GM19395 (cell line): ENCODE results near the gene MAP4K1.

Experiments used
- ATAC-seq: cut with Tn5 transposase; IDR thresholded peaks from one replicate; pipeline ENCODE4 v1.9.1; 2021; ENCODE audit warnings: mild to moderate bottlenecking, moderate library complexity; ENCODE audit not compliant: unreplicated experiment

Gene MAP4K1

DNA sequence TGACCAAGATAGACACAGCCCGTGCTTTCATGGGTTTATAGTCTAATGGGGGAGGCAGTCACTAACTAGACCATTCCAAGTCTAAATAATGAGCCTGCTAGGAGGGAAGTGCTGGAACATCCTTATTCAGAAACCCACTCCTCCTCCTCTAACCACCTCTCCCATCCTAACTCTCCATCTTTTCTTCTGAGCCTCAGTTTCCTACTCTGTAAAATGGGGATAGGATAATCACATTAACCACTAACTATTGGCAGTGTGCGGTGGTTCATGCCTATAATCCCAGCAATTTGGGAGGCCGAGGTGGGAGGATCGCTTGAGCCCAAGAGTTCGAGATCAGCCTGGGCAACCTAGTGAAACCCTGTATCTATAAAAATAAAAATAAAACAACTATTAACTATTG is 68.7 kb downstream of the MAP4K1 start:
- no peak for ATAC-seq

DNA sequence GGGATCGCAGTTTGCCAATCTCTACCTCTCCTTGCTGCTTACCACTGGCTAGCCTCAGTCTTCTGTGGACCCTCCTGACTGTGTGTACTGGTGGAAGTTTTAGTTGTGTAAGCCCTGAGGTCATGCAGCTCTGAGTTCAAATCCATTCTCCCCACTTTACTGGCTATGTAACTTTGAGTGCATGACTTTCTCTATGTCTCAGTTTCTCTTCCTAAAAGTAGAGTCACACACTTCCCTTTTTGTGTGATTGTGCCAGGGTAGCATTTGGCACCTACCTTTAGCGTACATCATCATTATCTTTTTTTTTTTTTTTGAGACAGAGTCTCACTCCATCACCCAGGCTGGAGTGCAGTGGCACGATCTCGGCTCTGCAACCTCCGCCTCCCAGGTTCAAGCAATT is 70.3 kb downstream of the MAP4K1 start:
- ATAC-seq: no peak

DNA sequence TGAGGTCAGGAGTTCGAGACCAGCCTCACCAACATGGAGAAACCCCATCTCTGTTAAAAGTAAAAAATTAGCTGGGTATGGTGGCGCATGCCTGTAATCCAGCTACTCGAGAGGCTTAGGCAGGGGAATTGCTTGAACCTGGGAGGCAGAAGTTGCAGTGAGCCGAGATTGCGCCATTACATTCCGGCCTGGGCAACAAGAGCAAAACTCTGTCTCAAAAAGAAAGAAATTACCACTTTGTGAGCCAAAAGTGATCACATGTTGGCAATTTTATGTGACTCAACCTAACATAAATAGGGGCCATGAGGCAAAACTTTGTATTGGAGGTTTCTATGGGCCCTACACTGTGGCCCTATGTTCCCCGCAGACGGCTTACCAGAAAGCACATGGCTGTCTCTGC is 72.2 kb downstream of the MAP4K1 start:
- no peak for ATAC-seq

DNA sequence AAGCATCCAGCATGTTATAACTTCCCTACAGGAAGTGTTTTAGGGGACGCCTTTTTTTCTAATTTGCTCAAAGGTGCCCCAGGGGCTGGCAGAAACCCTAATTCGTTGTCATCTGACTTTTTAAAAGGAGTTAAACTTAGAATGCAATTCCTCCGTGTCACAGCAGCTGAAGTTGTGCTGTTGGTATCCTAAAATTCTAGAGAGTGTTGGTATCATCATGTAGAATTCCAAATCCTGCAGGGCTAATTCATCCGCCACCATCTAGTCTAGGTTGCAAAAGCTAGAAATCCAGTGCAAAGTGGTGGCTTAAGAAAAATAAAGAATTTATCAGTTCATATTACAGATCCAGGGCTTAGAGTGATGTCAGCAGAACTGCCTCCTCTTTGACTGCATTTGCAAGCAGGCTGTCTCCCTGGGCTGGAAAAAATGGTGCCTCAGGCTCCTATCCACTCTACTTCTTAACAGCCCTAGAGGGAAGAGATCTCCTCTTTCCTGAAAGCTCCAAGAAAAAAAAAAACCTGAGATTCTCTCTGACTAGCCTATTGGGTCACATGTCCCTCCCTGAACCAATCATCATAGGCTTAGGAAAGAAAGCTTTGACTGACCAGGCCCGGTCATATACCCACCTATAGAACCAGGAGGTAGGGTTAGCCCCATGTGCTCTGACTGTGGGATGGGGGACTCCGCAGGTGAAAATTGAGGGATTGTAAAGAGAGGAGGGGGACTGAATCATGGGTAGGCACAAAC is 73.0 kb downstream of the MAP4K1 start:
- ATAC-seq: no peak

DNA sequence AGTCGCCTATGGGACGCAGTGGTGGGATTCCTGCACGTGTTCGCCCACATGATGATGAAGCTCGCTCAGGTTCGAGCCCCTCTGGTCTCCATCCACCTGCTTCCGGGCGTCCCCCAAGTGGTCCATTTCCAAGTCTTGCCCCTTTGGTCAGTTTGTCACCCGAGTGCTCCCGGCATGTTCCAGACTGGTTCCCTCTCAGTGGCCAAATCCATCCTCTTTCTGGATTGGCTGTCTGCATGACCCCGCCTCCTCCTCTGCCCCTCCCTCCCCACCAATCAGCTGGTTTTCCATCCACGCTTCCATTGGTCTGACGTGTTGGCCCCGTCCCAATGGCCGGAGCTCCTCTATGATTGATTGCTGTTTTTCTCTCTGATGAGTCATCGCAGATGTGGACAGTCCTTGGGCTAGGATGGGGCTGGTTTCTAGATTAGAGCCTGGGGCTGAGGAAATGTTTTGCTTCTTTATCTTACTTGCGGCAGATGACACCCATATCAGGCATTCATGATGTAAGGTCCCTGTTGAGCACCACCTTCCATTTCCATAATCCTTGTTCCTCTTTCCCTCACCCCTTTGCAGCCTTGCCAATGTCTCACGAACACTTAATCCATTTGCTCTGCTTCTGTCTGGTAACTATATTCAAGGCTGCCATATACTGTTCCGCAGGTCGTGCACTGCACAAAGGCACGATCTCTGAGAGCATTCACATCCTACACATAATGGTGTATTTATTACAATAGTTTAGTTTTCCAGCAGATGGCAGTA is 73.8 kb downstream of the MAP4K1 start:
- ATAC-seq: no peak

DNA sequence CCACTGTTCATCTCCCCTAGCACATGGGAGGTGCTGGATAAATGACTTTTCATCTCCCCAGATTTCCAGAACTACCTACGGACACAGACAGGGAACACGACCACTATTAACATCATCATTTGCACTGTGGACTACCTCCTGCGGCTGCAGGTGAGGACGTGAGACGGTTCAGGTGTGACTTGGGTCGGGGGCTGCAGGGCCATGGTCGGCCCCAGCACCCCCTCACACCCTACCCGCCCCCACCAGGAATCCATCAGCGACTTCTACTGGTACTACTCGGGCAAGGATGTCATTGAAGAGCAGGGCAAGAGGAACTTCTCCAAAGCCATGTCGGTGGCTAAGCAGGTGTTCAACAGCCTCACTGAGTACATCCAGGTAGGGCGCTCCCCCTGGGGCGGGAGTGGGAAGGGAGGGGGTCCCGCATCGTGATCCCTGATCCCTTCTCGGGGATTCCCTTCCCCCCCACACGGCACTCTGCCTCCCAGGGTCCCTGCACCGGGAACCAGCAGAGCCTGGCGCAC is 74.4 kb downstream of the MAP4K1 start:
- ATAC-seq: no peak

DNA sequence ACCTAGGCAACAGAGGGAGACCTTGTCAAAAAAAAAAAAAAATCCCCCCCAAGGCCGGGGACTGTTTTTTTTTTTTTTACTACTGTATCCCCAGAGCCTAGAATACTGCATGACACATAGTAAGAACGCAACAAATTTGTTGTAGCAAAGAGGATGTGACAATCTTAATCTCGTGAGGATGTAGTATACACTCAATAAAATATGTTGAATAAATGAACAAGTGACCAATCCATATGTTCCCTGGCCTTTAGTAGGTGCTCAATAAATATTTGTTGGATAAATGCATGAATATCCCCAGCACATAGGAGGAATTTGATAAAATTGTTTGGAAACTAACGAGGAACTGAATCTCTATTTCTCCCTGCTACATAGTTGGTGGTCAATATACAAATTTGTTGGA is 75.7 kb downstream of the MAP4K1 start:
- ATAC-seq: no peak

DNA sequence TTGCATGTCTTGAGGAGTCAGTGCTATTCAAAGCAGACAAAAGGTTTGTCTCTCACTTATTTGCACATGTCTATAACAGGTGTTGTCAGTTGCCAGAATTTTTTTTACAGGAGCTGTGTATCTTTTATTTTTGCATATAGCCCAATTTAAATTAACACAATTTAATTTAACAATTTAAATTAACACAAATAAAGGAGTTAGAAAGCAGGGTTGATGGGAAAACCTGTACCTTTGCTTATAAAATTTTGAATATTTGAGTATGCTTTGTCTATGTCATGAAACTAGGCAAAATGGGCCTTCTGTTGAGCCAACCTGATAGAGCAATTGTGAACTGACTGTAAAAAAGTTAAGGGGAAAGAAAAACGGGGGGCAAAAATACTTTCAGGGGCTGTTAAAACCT is 78.0 kb downstream of the MAP4K1 start:
- no peak for ATAC-seq

DNA sequence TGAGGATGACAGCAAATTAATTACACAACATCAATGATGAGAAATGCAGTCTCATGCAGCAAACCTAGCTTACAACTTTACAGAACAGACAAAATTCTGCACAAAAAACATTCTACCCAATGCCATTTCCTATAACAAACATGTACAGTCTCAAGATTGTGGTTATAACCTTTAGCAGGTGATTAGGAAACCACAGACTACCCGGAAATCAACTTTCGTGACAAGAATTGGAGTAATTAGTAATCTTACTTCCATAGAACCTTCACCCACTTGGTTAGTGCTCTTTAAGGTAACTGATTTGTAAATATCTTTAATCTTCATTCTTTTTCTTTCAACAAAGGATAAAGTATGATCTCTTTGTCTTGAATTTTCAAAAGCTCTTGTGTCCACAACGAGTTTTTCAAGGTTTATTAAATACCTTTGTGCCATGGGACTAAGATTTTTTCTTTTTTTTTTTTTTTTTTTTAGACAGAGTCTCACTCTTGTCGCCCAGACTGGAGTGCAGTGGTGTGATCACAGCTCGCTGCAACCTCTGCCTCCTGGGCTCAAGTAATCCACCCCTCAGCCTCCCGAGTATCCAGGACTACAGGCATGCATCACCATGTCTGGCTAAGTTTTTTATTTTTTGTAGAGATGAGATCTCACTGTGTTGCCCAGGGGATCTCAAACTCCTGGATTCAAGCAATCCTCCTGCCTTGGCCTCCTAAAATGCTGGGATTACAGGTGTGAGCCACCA is 78.8 kb downstream of the MAP4K1 start:
- ATAC-seq: no peak

DNA sequence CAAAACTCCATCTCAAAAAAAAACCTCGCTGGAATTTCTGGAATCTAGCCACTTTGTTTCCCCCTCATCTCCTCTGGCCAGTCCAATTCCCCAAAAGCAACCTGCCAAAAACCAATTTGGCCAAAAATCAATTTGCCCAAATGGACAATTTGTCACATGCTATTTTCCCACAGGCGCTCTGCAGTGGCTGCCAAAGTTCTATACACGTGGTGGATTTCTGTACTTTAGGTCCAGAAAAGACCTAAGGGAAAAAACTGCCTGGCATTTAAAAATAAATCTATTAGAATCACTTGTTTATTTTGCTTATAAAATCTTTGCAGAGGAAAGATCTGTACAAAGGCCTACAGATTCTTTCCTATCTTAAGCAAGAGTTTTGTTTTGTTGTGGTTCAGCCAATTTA is 79.4 kb downstream of the MAP4K1 start:
- ATAC-seq: no peak
